ENCODE data around the gene TK2. TPM values are rescaled to one million over a fixed set of nuclear protein-coding genes. Genes with fewer than 3 reads are reported as not detected.

TK2 gene
- total RNA-seq, 2 donors from 2014 or later, result 7.9 to 11.5 TPM

DNA sequence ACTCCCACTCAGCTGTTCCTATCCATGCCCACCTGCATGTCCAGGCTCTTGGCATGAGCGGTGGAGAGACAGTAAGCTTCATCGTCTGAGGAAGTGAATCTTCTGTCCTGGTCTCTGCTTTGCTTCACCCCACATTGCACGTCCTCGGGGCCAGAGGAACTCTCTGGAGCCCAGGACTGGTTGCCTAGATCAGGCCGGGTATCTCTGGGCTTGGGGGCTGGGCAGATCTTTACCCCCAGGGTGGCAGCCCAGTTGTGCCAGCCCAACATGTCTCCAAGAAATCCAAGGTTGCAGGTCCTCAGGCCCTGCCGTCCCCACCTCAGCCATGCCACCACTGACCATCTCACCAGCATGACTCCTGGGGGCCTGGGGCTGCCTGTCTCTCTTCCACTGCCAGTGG, 64.5 kb downstream of the TK2 start:
- Mint-ChIP-seq H3K4me3 (no peak overlapping the region), H3K27ac (no peak overlapping the region), H3K27me3 (ENCODE audit: insufficient read depth) (peaks cover 7% of the 10 kb centered on the region), H3K4me1 (peaks cover 3% of the 10 kb centered on the region), H3K36me3 (ENCODE audit: low read depth) (no peaks in the 10 kb centered on the region), H3K9me3 (peaks cover 5% of the 10 kb centered on the region)
- TF ChIP-seq, protein P1, sequence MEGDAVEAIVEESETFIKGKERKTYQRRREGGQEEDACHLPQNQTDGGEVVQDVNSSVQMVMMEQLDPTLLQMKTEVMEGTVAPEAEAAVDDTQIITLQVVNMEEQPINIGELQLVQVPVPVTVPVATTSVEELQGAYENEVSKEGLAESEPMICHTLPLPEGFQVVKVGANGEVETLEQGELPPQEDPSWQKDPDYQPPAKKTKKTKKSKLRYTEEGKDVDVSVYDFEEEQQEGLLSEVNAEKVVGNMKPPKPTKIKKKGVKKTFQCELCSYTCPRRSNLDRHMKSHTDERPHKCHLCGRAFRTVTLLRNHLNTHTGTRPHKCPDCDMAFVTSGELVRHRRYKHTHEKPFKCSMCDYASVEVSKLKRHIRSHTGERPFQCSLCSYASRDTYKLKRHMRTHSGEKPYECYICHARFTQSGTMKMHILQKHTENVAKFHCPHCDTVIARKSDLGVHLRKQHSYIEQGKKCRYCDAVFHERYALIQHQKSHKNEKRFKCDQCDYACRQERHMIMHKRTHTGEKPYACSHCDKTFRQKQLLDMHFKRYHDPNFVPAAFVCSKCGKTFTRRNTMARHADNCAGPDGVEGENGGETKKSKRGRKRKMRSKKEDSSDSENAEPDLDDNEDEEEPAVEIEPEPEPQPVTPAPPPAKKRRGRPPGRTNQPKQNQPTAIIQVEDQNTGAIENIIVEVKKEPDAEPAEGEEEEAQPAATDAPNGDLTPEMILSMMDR (conservative IDR thresholded peaks at IDR 0.05), result no peak
- Histone ChIP-seq H3K27me3 (ENCODE audit: control insufficient read depth, insufficient read depth, low read length, poor library complexity, severe bottlenecking) (no peaks in the 10 kb centered on the region), H3K9ac (ENCODE audit: extremely low read depth, low read length, poor library complexity, severe bottlenecking) (no peak overlapping the region), H3K4me1 (ENCODE audit: control insufficient read depth, insufficient read depth, low read length) (no peaks in the 10 kb centered on the region), H3K27ac (ENCODE audit: low read depth, low read length) (no peak overlapping the region), H3K36me3 (ENCODE audit: control insufficient read depth, insufficient read depth, low read length) (no peaks in the 10 kb centered on the region), H3K9me3 (ENCODE audit: control insufficient read depth, low read length) (peaks cover 4% of the 10 kb centered on the region), H3K4me3 (ENCODE audit: low read length) (no peak overlapping the region)
- 93 to 94% methylated on average over 6 of the region's 6 CpGs for WGBS, 2 experiments (ENCODE audit: insufficient coverage in 1 of 2, insufficient read length in 1 of 2)
- DNase-seq, result no peak

DNA sequence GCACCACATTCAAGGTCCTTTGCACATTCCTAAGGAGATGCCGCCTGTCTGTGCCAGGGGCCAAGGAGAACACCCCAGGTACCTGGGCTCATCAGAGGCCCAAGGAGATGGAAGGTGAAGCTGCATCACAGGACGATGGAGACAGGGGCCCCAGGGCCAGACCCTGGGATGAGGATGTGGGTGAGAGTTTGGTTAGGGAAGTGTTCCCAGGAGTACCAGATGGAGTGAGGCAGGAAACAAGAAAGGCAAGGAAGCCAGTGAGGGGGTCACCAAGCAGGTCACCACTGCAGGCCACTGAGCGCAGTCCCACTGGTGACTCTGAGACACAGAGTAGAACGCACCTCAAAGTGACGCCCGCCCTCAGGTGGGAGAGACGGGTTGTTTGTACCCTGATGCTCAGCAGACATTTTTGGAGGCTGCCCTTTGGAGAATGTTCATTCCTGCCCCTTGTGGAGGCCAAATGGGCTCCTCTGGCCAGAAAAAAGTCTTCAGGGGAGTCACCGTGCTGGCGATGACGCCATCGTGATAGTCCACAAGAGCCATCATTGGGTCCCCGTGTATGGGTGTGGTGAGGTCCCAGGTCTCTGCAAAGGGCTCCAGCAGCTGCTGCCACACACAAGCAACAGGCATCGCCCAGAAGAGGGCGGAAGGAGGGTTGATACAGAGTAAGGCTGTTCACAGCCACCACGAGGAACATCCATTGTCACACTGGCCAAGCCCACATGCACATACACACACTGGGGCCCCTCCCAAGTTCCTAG, 65.3 kb downstream of the TK2 start:
- DNase-seq, result no peak
- no peaks in the 10 kb centered on the region for H3K27me3 ChIP-seq (ENCODE audit: control insufficient read depth, insufficient read depth, low read length, poor library complexity, severe bottlenecking)
- Mint-ChIP-seq H3K27me3 (ENCODE audit: insufficient read depth) (peaks cover 5% of the 10 kb centered on the region), H3K36me3 (ENCODE audit: low read depth) (no peaks in the 10 kb centered on the region), H3K9me3 (peaks cover 5% of the 10 kb centered on the region), H3K27ac (no peak overlapping the region), H3K4me3 (no peak overlapping the region), H3K4me1 (peaks cover 3% of the 10 kb centered on the region)
- TF ChIP-seq, protein P1 (conservative IDR thresholded peaks at IDR 0.05), result no peak
- H3K27ac ChIP-seq (ENCODE audit: low read depth, low read length), result no peak overlapping the region
- H3K4me3 ChIP-seq (ENCODE audit: low read length), result no peak overlapping the region
- H3K36me3 ChIP-seq (ENCODE audit: control insufficient read depth, insufficient read depth, low read length), result no peaks in the 10 kb centered on the region
- H3K4me1 ChIP-seq (ENCODE audit: control insufficient read depth, insufficient read depth, low read length), result no peaks in the 10 kb centered on the region
- H3K9ac ChIP-seq (ENCODE audit: extremely low read depth, low read length, poor library complexity, severe bottlenecking), result no peak overlapping the region
- peaks cover 4% of the 10 kb centered on the region for H3K9me3 ChIP-seq (ENCODE audit: control insufficient read depth, low read length)
- whole genome bisulfite sequencing, 2 experiments (ENCODE audit: insufficient coverage in 1 of 2, insufficient read length in 1 of 2), result 85 to 90% methylated on average over 7 to 15 of the region's 15 CpGs

DNA sequence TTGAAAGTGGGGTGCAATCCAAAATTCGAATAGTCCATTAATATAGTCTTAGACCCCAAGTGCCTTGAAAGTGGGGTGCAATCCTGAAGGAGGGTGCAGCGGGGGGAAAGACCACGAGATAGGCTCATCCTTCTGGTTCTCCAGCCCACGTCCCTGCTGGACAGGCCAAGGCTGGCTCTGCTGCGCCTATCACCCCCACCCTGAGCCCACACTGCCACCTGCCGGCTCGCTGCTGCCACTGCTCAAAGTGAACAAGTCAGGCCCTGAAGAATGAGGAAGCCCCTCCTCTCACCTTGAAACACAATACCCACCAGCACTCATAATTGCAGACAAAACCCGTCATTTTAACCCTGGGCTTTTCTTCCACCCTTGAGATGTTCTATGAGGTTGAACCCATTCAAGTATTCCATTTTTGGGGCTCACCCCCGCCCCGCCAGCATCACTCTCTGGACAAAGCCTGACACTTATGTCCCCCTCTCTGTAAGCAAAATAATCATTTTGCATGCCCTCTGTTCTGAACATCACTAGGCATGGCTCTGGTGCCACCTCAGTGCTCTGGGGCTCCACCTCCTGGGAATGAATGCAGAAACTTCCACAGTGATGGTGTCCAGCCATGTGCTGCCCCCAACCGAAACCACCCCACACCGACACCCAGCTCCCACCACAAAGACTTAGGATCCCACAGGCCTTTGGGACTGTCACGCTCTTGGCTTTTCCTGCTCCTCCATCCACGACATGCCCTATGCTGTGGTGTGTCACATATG, 66.1 kb downstream of the TK2 start:
- H3K27me3 ChIP-seq (ENCODE audit: control insufficient read depth, insufficient read depth, low read length, poor library complexity, severe bottlenecking), result no peaks in the 10 kb centered on the region
- H3K27me3 Mint-ChIP-seq (ENCODE audit: insufficient read depth), result peaks cover 3% of the 10 kb centered on the region
- H3K4me1 Mint-ChIP-seq, result peaks cover 3% of the 10 kb centered on the region
- no peak overlapping the region for H3K4me3 ChIP-seq (ENCODE audit: low read length)
- peaks cover 5% of the 10 kb centered on the region for H3K9me3 Mint-ChIP-seq
- WGBS, 2 experiments (ENCODE audit: insufficient coverage in 1 of 2, insufficient read length in 1 of 2), result 42 to 91% methylated on average over 4 to 14 of the region's 14 CpGs
- H3K36me3 Mint-ChIP-seq (ENCODE audit: low read depth), result no peaks in the 10 kb centered on the region
- no peak overlapping the region for H3K4me3 Mint-ChIP-seq
- H3K27ac Mint-ChIP-seq, result peak overlapping the region; percentile 52
- H3K27ac ChIP-seq (ENCODE audit: low read depth, low read length), result no peak overlapping the region
- no peaks in the 10 kb centered on the region for H3K4me1 ChIP-seq (ENCODE audit: control insufficient read depth, insufficient read depth, low read length)
- DNase-seq, result peak; percentile 96
- H3K9ac ChIP-seq (ENCODE audit: extremely low read depth, low read length, poor library complexity, severe bottlenecking), result no peak overlapping the region
- TF ChIP-seq, protein P1 (conservative IDR thresholded peaks at IDR 0.05), result peak; percentile 94
- H3K9me3 ChIP-seq (ENCODE audit: control insufficient read depth, low read length), result no peaks in the 10 kb centered on the region
- H3K36me3 ChIP-seq (ENCODE audit: control insufficient read depth, insufficient read depth, low read length), result no peaks in the 10 kb centered on the region
